Pancreas (tissue), 10 donors: Measurements from ENCODE around the gene MGMT. TPM values are rescaled to one million over a fixed set of nuclear protein-coding genes. Genes with fewer than 3 reads are reported as not detected.

Experiments
- ATAC-seq, 4 donors: fragments of 200-7000 bp; cut with Tn5 transposase; one replicate each; pipeline versions ENCODE4 v1.8.0 to v1.9.1; 2020; ENCODE audit warnings: mild to moderate bottlenecking in 4 of 4, moderate library complexity in 4 of 4
- DNase-seq, 6 donors: peaks; one replicate each; pipeline ENCODE4 v3.0.0-alpha.2; 2020
- FAIRE-seq: peaks from 2 replicates; lab custom pipeline; 2012; peaks lifted over from hg19 to GRCh38; lab: Jason Lieb, UNC
- H3K27ac ChIP-seq, 4 donors: fragments of 200-600 bp; sonication (generic); 1 replicate in 3 of 4; 2 replicates in 1 of 4; pipeline versions ENCODE4 v1.5.0 to v1.8.0; 2020
- H3K27me3 ChIP-seq, 4 donors: fragments of 200-600 bp; one replicate each; pipeline ENCODE4 v1.8.0; 2021
- H3K36me3 ChIP-seq, 3 donors: fragments of 200-600 bp; sonication (generic) in 1 of 3; one replicate each; pipeline versions ENCODE4 v1.5.0 to v1.8.0; 2020 to 2021
- H3K4me1 ChIP-seq, 3 donors: fragments of 200-600 bp; one replicate each; pipeline ENCODE4 v1.8.0; 2021
- H3K4me3 ChIP-seq, 4 donors: fragments of 200-600 bp; sonication (generic) in 2 of 4; one replicate each; pipeline versions ENCODE4 v1.5.0 to v1.8.0; 2020 to 2021
- H3K9me3 ChIP-seq, 4 donors: fragments of 200-600 bp; one replicate each; pipeline ENCODE4 v1.8.0; 2021
- CTCF ChIP-seq, 4 donors: fragments of 200-600 bp; sonication (generic) in 3 of 4; IDR thresholded peaks; one replicate each; pipeline versions ENCODE4 v1.5.0 to v1.8.0; 2021; ENCODE audit warnings: antibody characterized with exemption in 4 of 4
- WGBS, 2 donors: extraction: QIAGEN DNeasy Blood & Tissue Kit; methylation state at CpG; one replicate each; pipeline ENCODE4 v1.1.7; 2013; 5-methylcytosine and 5-hydroxymethylcytosine counted together
- intact Hi-C, 3 donors: fragments of 100-400 bp; cut with DNase I; formaldehyde crosslinking; loops; one replicate each; pipeline versions ENCODE4 v1.11.1 to v1.14.2; 2022
- polyA plus RNA-seq, 2 donors: library from polyadenylated mRNA; stranded (reverse); fragments of 200-250 nt; gene quantifications; one replicate each; pipeline ENCODE4 v1.2.3, GENCODE V29; 2013
- total RNA-seq, 6 donors: library from RNA; stranded (reverse); fragmentation: NEBNext Ultra II Directional in 4 of 6; extraction: Animal tissue kit (Norgen Biotek cat#: 25700) in 4 of 6; gene quantifications; one replicate each; pipeline versions ENCODE4 v1.2.1 to v1.2.4, GENCODE V29; 2021 to 2023
- donor health status: healthy with polysubstance abuse.
- donor health status: DM: no; HTN: no; CAD: no; lungs with moderate emphysema.
- donor health status: DM: no; HTN: no; CAD: no.
- donor health status: control.
- donor health status: control.
- donor health status: Bipolar disorder and iron deficiency.
- donor health status: DM: yes; HTN: yes; CAD: no.
- donor health status: DM: no; HTN: no; CAD: no.
- donor health status: DM: no; HTN: no; CAD: no.
- donor health status: DM: yes; HTN: yes; CAD: no.

MGMT gene
- total and polyA plus RNA-seq, 8 donors: 9.1 to 18.6 (median 12.0) TPM

- no peak for FAIRE-seq
Measured at GRCh38 chr10:129438024-129438423, 29.0 kb upstream of the MGMT start.

GRCh38 chr10:129440247-129440646, 26.8 kb upstream of the MGMT start:
- Histone ChIP-seq H3K27me3 (no peaks in the 10 kb centered on the region), H3K36me3 (no peaks in the 10 kb centered on the region), H3K4me1 (no peaks in the 10 kb centered on the region), H3K27ac (no peak overlapping the region), H3K4me3 (no peak overlapping the region), H3K9me3 (no peaks in the 10 kb centered on the region)
- WGBS, 2 donors: 86 to 88% methylated on average over 7 of the region's 7 CpGs
- DNase-seq (no peak), ATAC-seq (no peak), FAIRE-seq (no peak)
- no peak for TF ChIP-seq CTCF (IDR thresholded peaks at IDR 0.05)
- intact Hi-C loops: no loop called here

More at GRCh38 chr10:129438024-129438423, 29.0 kb upstream of the MGMT start:
- no peak for TF ChIP-seq CTCF (IDR thresholded peaks at IDR 0.05)
- no peaks in the 10 kb centered on the region for H3K4me1 ChIP-seq
- H3K27me3 ChIP-seq: no peaks in the 10 kb centered on the region
- intact Hi-C loops: no loop called here
- no peak overlapping the region for H3K27ac ChIP-seq
- no peaks in the 10 kb centered on the region for H3K9me3 ChIP-seq
- no peak overlapping the region for H3K4me3 ChIP-seq
- WGBS, 2 donors: 74% methylated on average over 8 of the region's 8 CpGs
- ATAC-seq (no peak), DNase-seq (no peak)
- no peaks in the 10 kb centered on the region for H3K36me3 ChIP-seq

- DNase-seq (no peak), ATAC-seq (no peak), FAIRE-seq (no peak)
- Histone ChIP-seq H3K27ac (no peak overlapping the region), H3K36me3 (no peaks in the 10 kb centered on the region), H3K4me3 (no peak overlapping the region), H3K9me3 (no peaks in the 10 kb centered on the region), H3K27me3 (no peaks in the 10 kb centered on the region), H3K4me1 (no peaks in the 10 kb centered on the region)
- no peak for TF ChIP-seq CTCF (IDR thresholded peaks at IDR 0.05)
- intact Hi-C loops: no loop called here
- 85 to 92% methylated on average over 7 of the region's 7 CpGs for WGBS, 2 donors
Measured at GRCh38 chr10:129440722-129441316, 26.2 kb upstream of the MGMT start.

- H3K36me3 ChIP-seq: no peaks in the 10 kb centered on the region
- 72 to 74% methylated on average over 9 of the region's 9 CpGs for WGBS, 2 donors
- H3K9me3 ChIP-seq: no peaks in the 10 kb centered on the region
- H3K4me1 ChIP-seq: no peaks in the 10 kb centered on the region
- no peaks in the 10 kb centered on the region for H3K27me3 ChIP-seq
- intact Hi-C loops: no loop called here
- ATAC-seq (no peak), FAIRE-seq (no peak), DNase-seq (no peak)
- TF ChIP-seq CTCF (IDR thresholded peaks at IDR 0.05): no peak
- H3K27ac ChIP-seq: no peak overlapping the region
- H3K4me3 ChIP-seq: no peak overlapping the region
Measured at GRCh38 chr10:129441372-129442009, 25.6 kb upstream of the MGMT start.

GRCh38 chr10:129442866-129443265, 24.2 kb upstream of the MGMT start:
- no peaks in the 10 kb centered on the region for H3K27me3 ChIP-seq
- TF ChIP-seq CTCF (IDR thresholded peaks at IDR 0.05): no peak
- no peak for ATAC-seq
- FAIRE-seq: no peak
- H3K36me3 ChIP-seq: no peaks in the 10 kb centered on the region
- 73 to 77% methylated on average over 7 of the region's 7 CpGs for WGBS, 2 donors
- H3K27ac ChIP-seq: no peak overlapping the region
- H3K4me1 ChIP-seq: no peaks in the 10 kb centered on the region
- intact Hi-C loops: no loop called here
- H3K9me3 ChIP-seq: no peaks in the 10 kb centered on the region
- DNase-seq: no peak
- no peak overlapping the region for H3K4me3 ChIP-seq
